Measurements from ENCODE around the gene RPS10.

RPS10 gene

DNA sequence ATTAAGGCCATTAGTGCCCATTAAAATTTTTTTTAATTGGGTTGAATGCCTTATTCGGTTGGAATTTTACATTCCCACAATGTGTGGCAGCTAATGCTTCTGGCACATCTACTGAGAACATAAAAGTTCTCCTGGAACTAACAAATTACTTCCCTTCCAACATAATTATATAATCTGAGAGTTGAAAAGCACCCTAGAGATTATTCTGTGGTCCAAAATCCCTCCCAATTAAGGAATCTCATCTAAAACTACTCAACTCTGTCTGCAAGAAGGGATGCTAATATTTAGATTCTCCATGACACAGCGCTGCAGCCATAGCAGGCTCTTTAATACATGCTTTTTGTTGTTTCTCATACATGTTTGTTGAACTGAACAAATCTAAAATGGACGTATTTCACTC lies 37.4 kb downstream of the RPS10 start:
- TF ChIP-seq ZNF8 (CRISPR knock-in tag; IDR thresholded peaks at IDR 0.05) (no peak), TCF4 (CRISPR knock-in tag; IDR thresholded peaks at IDR 0.05; ENCODE audit: borderline replicate concordance) (no peak), ZNF70 (CRISPR knock-in tag; IDR thresholded peaks at IDR 0.05) (no peak), RARB (CRISPR knock-in tag; IDR thresholded peaks at IDR 0.05) (no peak), ARNTL (CRISPR knock-in tag; IDR thresholded peaks at IDR 0.05; ENCODE audit: borderline replicate concordance, low read depth) (no peak), CSDC2 (CRISPR knock-in tag; IDR thresholded peaks at IDR 0.05) (no peak), ESRRG (CRISPR knock-in tag; IDR thresholded peaks at IDR 0.05) (no peak), ZFP30 (CRISPR knock-in tag; IDR thresholded peaks at IDR 0.05) (no peak), ZC3H10 (CRISPR knock-in tag; IDR thresholded peaks at IDR 0.05) (no peak), ZFP3 (CRISPR knock-in tag; IDR thresholded peaks at IDR 0.05) (no peak), ZNF565 (CRISPR knock-in tag; conservative IDR thresholded peaks at IDR 0.05; ENCODE audit: low read depth) (no peak), OSR1 (CRISPR knock-in tag; IDR thresholded peaks at IDR 0.05) (no peak), PPARA (CRISPR knock-in tag; IDR thresholded peaks at IDR 0.05; ENCODE audit: borderline replicate concordance) (no peak), GLIS3 (CRISPR knock-in tag; IDR thresholded peaks at IDR 0.05) (no peak), TOX (CRISPR knock-in tag; IDR thresholded peaks at IDR 0.05; ENCODE audit: borderline replicate concordance) (no peak)
- TF ChIP-seq, protein P1, sequence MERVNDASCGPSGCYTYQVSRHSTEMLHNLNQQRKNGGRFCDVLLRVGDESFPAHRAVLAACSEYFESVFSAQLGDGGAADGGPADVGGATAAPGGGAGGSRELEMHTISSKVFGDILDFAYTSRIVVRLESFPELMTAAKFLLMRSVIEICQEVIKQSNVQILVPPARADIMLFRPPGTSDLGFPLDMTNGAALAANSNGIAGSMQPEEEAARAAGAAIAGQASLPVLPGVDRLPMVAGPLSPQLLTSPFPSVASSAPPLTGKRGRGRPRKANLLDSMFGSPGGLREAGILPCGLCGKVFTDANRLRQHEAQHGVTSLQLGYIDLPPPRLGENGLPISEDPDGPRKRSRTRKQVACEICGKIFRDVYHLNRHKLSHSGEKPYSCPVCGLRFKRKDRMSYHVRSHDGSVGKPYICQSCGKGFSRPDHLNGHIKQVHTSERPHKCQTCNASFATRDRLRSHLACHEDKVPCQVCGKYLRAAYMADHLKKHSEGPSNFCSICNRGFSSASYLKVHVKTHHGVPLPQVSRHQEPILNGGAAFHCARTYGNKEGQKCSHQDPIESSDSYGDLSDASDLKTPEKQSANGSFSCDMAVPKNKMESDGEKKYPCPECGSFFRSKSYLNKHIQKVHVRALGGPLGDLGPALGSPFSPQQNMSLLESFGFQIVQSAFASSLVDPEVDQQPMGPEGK (CRISPR knock-in tag; IDR thresholded peaks at IDR 0.05; ENCODE audit: borderline replicate concordance), result no peak
- TF ChIP-seq, protein P2, sequence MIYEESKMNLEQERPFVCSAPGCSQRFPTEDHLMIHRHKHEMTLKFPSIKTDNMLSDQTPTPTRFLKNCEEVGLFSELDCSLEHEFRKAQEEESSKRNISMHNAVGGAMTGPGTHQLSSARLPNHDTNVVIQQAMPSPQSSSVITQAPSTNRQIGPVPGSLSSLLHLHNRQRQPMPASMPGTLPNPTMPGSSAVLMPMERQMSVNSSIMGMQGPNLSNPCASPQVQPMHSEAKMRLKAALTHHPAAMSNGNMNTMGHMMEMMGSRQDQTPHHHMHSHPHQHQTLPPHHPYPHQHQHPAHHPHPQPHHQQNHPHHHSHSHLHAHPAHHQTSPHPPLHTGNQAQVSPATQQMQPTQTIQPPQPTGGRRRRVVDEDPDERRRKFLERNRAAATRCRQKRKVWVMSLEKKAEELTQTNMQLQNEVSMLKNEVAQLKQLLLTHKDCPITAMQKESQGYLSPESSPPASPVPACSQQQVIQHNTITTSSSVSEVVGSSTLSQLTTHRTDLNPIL (CRISPR knock-in tag; IDR thresholded peaks at IDR 0.05; ENCODE audit: low read depth), result no peak
- TF ChIP-seq, protein P3, sequence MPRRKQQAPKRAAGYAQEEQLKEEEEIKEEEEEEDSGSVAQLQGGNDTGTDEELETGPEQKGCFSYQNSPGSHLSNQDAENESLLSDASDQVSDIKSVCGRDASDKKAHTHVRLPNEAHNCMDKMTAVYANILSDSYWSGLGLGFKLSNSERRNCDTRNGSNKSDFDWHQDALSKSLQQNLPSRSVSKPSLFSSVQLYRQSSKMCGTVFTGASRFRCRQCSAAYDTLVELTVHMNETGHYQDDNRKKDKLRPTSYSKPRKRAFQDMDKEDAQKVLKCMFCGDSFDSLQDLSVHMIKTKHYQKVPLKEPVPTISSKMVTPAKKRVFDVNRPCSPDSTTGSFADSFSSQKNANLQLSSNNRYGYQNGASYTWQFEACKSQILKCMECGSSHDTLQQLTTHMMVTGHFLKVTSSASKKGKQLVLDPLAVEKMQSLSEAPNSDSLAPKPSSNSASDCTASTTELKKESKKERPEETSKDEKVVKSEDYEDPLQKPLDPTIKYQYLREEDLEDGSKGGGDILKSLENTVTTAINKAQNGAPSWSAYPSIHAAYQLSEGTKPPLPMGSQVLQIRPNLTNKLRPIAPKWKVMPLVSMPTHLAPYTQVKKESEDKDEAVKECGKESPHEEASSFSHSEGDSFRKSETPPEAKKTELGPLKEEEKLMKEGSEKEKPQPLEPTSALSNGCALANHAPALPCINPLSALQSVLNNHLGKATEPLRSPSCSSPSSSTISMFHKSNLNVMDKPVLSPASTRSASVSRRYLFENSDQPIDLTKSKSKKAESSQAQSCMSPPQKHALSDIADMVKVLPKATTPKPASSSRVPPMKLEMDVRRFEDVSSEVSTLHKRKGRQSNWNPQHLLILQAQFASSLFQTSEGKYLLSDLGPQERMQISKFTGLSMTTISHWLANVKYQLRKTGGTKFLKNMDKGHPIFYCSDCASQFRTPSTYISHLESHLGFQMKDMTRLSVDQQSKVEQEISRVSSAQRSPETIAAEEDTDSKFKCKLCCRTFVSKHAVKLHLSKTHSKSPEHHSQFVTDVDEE (CRISPR knock-in tag; IDR thresholded peaks at IDR 0.05), result no peak
- TF ChIP-seq, protein P4, sequence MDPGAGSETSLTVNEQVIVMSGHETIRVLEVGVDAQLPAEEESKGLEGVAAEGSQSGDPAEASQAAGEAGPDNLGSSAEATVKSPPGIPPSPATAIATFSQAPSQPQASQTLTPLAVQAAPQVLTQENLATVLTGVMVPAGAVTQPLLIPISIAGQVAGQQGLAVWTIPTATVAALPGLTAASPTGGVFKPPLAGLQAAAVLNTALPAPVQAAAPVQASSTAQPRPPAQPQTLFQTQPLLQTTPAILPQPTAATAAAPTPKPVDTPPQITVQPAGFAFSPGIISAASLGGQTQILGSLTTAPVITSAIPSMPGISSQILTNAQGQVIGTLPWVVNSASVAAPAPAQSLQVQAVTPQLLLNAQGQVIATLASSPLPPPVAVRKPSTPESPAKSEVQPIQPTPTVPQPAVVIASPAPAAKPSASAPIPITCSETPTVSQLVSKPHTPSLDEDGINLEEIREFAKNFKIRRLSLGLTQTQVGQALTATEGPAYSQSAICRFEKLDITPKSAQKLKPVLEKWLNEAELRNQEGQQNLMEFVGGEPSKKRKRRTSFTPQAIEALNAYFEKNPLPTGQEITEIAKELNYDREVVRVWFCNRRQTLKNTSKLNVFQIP (CRISPR knock-in tag; IDR thresholded peaks at IDR 0.05; ENCODE audit: borderline replicate concordance, low read depth), result no peak
- TF ChIP-seq, protein P5, sequence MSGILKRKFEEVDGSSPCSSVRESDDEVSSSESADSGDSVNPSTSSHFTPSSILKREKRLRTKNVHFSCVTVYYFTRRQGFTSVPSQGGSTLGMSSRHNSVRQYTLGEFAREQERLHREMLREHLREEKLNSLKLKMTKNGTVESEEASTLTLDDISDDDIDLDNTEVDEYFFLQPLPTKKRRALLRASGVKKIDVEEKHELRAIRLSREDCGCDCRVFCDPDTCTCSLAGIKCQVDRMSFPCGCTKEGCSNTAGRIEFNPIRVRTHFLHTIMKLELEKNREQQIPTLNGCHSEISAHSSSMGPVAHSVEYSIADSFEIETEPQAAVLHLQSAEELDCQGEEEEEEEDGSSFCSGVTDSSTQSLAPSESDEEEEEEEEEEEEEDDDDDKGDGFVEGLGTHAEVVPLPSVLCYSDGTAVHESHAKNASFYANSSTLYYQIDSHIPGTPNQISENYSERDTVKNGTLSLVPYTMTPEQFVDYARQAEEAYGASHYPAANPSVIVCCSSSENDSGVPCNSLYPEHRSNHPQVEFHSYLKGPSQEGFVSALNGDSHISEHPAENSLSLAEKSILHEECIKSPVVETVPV (CRISPR knock-in tag; IDR thresholded peaks at IDR 0.05), result no peak
- no peak for ATAC-seq

DNA sequence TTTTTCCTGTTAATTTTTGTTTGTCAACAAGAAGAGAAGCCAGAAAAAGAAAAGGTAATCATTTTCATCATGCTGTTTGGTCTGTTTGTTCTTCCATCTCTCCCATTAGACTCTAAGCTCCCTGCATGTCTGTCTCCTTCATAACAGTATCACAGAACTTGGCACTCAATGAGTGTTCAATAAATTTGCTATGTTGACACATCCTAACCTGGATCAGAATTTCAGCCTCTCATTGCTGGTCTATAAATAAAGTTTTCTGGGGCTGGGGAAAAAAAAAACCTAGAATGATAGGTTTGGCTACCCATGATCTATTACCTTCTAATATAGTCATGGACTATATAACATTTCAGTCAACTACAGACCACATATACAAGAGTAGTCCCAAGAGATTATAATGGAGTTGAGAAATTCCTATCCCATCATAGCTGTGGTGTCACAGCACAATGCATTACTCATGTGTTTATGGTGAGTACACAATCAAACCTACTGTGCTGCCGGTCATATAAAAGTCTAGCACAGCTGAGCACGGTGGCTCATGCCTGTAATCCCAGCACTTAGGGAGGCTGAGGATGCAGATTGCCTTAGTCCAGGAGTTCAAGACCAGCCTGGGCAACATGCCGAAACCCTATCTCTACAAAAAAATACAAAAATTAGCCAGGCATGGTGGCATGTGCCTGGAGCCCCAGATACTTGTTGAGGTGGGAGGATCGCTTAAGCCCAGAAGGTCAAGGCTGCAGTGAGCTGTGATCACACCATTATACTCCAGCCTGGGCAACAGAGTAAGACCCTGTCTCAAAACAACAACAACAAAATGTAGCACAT lies 39.3 kb downstream of the RPS10 start:
- ATAC-seq, result no peak
- TF ChIP-seq RARB (CRISPR knock-in tag; IDR thresholded peaks at IDR 0.05) (no peak), ZFP30 (CRISPR knock-in tag; IDR thresholded peaks at IDR 0.05) (no peak), PPARA (CRISPR knock-in tag; IDR thresholded peaks at IDR 0.05; ENCODE audit: borderline replicate concordance) (no peak), ZC3H10 (CRISPR knock-in tag; IDR thresholded peaks at IDR 0.05) (no peak), ISL1 (CRISPR knock-in tag; IDR thresholded peaks at IDR 0.05) (no peak), BACH2 (CRISPR knock-in tag; IDR thresholded peaks at IDR 0.05; ENCODE audit: borderline replicate concordance) (no peak), SNAI2 (CRISPR knock-in tag; IDR thresholded peaks at IDR 0.05) (no peak), ZNF565 (CRISPR knock-in tag; conservative IDR thresholded peaks at IDR 0.05; ENCODE audit: low read depth) (no peak), OSR1 (CRISPR knock-in tag; IDR thresholded peaks at IDR 0.05) (no peak), TOX (CRISPR knock-in tag; IDR thresholded peaks at IDR 0.05; ENCODE audit: borderline replicate concordance) (no peak), ZFP3 (CRISPR knock-in tag; IDR thresholded peaks at IDR 0.05) (no peak)
- TF ChIP-seq, protein P5 (CRISPR knock-in tag; IDR thresholded peaks at IDR 0.05), result no peak
- TF ChIP-seq, protein P2 (CRISPR knock-in tag; IDR thresholded peaks at IDR 0.05; ENCODE audit: low read depth), result no peak
- TF ChIP-seq, protein P3 (CRISPR knock-in tag; IDR thresholded peaks at IDR 0.05), result no peak

All from SK-N-SH treated with all-trans-retinoic acid at 6 μM for 48 hours (cell line).